HepG2 (cell line): ENCODE measurements around the gene GSTT2.
"Not testable (repeated sequence)": the region's sequence is repeated elsewhere in the genome, so short reads cannot be mapped to it uniquely, and the experiment has no call there.

Source experiments
- CHD2 ChIP-seq: IDR thresholded peaks from 2 replicates; pipeline ENCODE4 v1.6.1; 2011; ENCODE audit warnings: low read depth, low read length, improper control_type of control experiment
- GLI4 ChIP-seq: sonication (generic); formaldehyde crosslinking; IDR thresholded peaks from 2 replicates; pipeline ENCODE4 v1.5.1; 2020; ENCODE audit warnings: missing genetic modification reagents, mild to moderate bottlenecking, moderate library complexity, borderline replicate concordance
- POLR2AphosphoS5 ChIP-seq: IDR thresholded peaks from 2 replicates; pipeline ENCODE4 v1.6.1; 2012; ENCODE audit warnings: low read depth, low read length
- ZBTB1 ChIP-seq: sonication (generic); formaldehyde crosslinking; IDR thresholded peaks from 2 replicates; pipeline ENCODE4 v1.4.0; 2020; ENCODE audit warnings: missing genetic modification reagents, borderline replicate concordance
- ZNF580 ChIP-seq: IDR thresholded peaks from 2 replicates; pipeline ENCODE4 v1.6.1; 2016; ENCODE audit warnings: low read depth, borderline replicate concordance
- TF ChIP-seq, protein P1 (sequence below): IDR thresholded peaks from 2 replicates; pipeline ENCODE4 v1.6.1; 2016; ENCODE audit warnings: low read depth, missing genetic modification reagents, missing compliant biosample characterization
- TF ChIP-seq, protein P2 (sequence below): IDR thresholded peaks from 2 replicates; pipeline ENCODE4 v1.6.1; 2012; ENCODE audit warnings: inconsistent platforms

DNA sequence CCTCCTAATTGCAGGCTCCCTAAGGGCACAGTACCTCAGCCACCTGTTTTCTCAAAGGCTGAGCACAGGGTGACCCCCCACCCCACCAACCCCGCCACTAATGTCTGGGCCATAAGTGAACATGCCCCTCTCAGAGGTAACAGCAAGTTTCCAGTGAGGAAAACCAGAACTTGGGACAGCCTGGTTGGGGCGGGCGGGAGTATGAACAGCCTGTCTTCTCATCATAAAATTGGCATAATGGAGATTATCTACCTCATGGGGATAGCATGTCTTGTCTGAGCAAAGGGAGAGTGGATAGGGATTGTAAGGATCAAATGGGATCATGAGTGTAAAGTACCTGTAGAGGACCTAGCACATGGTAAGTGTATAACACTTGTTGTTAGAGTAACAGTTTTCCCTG lies 8.0 kb upstream of the GSTT2 start:
- TF ChIP-seq ZNF580 (CRISPR knock-in tag); ZBTB1 (CRISPR knock-in tag); GLI4 (CRISPR knock-in tag); POLR2AphosphoS5; CHD2: not testable (repeated sequence)
- TF ChIP-seq, protein P1, sequence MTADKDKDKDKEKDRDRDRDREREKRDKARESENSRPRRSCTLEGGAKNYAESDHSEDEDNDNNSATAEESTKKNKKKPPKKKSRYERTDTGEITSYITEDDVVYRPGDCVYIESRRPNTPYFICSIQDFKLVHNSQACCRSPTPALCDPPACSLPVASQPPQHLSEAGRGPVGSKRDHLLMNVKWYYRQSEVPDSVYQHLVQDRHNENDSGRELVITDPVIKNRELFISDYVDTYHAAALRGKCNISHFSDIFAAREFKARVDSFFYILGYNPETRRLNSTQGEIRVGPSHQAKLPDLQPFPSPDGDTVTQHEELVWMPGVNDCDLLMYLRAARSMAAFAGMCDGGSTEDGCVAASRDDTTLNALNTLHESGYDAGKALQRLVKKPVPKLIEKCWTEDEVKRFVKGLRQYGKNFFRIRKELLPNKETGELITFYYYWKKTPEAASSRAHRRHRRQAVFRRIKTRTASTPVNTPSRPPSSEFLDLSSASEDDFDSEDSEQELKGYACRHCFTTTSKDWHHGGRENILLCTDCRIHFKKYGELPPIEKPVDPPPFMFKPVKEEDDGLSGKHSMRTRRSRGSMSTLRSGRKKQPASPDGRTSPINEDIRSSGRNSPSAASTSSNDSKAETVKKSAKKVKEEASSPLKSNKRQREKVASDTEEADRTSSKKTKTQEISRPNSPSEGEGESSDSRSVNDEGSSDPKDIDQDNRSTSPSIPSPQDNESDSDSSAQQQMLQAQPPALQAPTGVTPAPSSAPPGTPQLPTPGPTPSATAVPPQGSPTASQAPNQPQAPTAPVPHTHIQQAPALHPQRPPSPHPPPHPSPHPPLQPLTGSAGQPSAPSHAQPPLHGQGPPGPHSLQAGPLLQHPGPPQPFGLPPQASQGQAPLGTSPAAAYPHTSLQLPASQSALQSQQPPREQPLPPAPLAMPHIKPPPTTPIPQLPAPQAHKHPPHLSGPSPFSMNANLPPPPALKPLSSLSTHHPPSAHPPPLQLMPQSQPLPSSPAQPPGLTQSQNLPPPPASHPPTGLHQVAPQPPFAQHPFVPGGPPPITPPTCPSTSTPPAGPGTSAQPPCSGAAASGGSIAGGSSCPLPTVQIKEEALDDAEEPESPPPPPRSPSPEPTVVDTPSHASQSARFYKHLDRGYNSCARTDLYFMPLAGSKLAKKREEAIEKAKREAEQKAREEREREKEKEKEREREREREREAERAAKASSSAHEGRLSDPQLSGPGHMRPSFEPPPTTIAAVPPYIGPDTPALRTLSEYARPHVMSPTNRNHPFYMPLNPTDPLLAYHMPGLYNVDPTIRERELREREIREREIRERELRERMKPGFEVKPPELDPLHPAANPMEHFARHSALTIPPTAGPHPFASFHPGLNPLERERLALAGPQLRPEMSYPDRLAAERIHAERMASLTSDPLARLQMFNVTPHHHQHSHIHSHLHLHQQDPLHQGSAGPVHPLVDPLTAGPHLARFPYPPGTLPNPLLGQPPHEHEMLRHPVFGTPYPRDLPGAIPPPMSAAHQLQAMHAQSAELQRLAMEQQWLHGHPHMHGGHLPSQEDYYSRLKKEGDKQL, result not testable (repeated sequence)
- TF ChIP-seq, protein P2, sequence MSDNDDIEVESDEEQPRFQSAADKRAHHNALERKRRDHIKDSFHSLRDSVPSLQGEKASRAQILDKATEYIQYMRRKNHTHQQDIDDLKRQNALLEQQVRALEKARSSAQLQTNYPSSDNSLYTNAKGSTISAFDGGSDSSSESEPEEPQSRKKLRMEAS, result not testable (repeated sequence)
